Stimulated activated CD8-positive, alpha-beta memory T cell treated with anti-CD3 and anti-CD28 coated beads, Interleukin-7, amount 100 ng/mL, for 4 hours (primary cell): Measurements from ENCODE around the gene TNFAIP1.
A peak's percentile ranks its signal among the peaks of the same experiment; 100 is the strongest.
"Not testable (repeated sequence)": the region's sequence is repeated elsewhere in the genome, so short reads cannot be mapped to it uniquely, and the experiment has no call there.

Source experiments
- DNase-seq, 2 donors: peaks; one replicate each; pipeline ENCODE4 v3.0.0-alpha.2; 2020; ENCODE audit warnings: low read depth in 2 of 2

Gene TNFAIP1

DNA sequence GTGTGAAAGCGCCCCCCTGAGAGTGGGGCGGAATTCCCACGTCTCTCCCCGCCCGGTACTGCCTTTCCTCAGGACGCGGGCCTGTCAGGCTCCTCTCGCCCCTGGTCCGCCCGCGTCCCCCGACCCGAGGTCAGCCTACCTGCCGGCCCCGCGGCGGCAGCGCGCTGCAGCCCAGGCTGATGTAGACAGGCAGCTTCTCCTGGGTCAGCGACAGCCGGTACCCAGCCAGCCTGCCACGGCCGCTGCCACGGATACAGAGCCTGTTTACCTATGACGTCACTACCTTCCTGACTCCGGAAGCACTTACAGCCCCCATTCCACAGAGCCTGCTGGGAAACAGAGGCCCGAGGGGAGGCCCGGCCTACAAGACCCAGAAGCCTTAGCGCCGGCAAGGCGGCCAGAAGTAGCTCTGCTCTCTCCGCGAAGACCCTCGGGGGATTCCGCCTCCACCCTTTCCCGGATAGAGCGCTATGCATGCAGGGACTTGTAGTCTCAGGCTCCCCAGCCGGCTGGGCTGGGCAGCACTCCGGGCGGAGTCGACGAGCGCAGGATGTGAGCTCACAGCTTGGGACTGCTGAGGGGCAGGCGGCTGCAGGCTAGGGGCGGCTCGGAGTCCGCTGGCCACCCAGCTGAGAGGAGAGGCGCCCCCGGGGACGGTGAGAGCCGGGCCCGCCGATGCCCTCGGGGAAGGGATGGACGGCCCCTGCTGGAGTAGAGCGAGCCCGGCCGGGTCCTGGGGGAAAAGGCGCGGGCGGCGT lies at the start of gene TNFAIP1, which contains the start of gene IFT20:
TSS of gene TNFAIP1 (plus strand) at position 561 of the 758 bp plus-strand sequence. CDS start 3,761 bp downstream, outside the sequence.
TSS of gene IFT20 (minus strand) at position 272 of the 758 bp plus-strand sequence. CDS start 3,487 bp downstream, outside the sequence.
- DNase-seq = peak; percentile 97 to 98

DNA sequence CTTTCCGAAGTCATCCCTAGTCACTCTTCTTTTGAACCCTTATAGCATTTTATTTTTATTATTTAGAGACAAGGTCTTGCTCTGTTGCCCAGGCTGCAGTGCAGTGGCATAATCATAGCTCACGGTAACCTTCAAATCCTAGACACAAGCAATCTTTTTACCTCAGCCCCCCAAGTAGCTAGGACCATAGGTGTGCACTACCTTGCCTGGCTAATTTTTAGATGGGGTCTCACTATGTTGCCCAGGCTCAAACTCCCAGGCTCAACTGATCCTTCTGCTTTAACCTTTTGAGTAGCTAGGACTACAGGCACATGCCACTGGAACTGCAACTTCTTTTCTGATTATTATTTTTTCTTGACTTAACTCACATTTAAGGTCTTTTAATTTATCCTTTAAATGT lies 49.6 kb upstream of the TNFAIP1 start:
- no peak for DNase-seq

GRCh38 chr17:28290703-28291102 lies 44.9 kb upstream of the TNFAIP1 start:
- DNase-seq = no peak

DNA sequence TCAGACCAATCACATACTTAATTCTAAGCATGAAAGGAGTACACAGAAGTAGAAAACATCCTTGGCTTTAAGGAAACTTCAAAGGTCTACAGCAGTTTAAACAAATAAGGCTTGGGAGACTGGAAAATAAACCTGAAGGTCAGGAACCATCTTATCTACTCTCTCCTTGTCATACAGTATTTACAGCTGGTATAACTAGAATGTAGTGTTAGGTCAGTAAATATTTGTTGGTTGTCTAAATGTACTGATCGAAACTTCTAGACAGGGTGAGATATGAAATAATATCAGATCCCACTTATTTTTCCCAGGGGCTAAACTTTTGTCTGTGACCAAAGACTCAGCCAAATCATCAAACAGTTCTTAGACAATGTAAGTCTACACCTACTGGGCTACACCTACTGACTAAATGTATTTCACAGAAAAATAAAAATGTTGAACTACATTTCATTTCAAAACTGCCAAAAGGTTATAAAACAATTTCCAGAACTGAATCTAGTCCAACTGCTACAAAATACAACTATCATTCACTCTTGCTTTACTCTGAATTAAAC lies 43.7 kb upstream of the TNFAIP1 start:
- DNase-seq = no peak

GRCh38 chr17:28292878-28293277 lies 42.7 kb upstream of the TNFAIP1 start:
- not testable (repeated sequence) for DNase-seq

DNA sequence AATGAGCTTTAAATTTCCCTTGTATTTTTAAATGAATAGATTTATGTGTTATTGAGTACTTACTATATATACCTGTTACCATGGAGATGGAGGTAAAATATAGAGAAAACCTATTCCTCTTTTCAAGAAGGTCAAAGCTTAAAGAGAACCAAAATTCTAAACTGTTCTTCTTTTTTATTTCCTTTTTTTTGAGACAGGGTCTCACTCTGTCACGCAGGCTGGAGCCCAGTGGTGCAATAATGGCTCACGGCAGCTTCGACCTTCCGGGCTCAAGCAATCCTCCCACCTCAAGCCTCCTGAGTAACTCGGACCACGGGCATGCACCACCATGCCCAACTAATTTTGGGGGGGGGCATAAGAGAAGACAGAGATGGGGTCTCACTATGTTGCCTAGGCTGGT lies 41.6 kb upstream of the TNFAIP1 start:
- no peak for DNase-seq

- no peak for DNase-seq
These were observed 39.6 kb upstream of the TNFAIP1 start for GRCh38 chr17:28295677-28296578.

DNA sequence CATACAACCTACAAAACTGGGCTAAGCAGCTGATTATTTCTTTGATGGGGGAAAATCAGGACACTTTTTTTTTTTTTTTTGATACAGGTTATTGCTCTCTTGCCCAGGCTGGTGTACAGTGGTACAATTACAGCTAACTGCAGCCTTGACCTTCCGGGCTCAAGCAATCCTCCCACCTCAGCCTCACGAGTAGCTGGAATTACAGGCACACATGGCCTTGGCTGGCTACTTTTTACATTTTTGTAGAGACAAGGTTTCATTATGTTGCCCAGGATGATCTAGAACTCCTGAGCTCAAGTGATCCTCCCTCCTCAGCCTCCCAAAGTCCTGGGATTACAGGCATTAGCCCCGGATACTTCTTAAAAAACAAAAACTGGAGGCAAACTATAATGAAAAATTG lies 37.1 kb upstream of the TNFAIP1 start:
- no peak for DNase-seq

GRCh38 chr17:28306954-28307401 lies 28.6 kb upstream of the TNFAIP1 start:
- no peak for DNase-seq

DNA sequence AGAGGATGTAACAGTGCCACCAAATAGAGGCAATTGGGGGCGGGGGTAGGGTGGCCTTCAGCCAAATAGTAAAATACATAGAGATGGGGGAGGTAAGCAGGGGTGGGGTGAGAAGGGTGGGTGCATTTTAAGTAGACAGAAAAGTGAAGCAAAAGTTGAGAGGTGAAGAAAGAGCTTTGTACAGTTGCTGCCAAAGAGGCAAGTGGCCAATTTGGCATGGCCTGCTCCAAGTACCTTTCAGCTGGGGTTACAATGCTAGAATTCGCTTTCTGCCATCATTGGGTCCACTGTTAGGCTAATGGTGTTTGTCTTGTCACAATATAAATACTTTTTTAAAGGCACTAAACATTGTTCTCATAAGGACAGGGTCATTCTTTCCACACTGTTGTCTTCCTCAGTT lies 21.7 kb upstream of the TNFAIP1 start:
- no peak for DNase-seq

DNA sequence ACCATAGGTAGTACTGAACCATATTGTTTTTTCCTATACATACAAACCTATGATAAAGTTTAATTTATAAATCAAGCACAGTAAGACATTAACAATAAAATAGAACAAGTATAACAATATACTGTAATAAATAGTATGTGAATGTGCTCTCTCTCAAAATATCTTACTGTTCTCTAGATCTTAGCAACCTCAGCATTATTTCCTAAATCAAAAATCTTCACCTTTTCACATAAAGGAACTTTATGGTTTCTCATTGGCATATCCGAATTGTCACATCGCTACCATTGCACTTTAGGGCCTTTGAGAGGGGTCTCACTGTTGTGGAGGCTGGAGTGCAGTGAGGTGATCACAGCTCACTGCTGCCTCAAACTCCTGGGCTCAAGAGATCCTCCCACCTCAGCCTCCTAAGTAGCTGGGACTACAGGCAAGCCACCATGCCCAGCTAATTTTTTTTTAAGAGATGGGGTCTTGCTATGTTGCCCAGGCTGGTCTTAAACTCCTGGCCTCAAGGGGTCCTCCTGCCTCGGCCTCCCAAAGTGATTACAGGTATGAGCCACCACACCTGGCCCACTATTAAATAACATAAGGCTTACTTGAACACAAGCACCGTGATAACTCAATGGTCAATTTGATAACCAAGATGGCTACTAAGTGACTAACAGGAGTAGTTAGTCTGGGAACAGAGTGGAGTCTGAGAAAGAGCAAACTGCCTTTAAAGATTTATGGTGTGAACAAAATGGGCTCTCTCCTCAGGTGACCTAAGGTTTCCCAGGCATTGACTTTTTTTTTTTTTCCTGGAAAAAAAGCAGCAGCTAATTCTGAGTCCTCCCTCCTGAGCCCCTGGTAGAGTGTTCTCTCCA lies 19.5 kb upstream of the TNFAIP1 start:
- no peak for DNase-seq

- DNase-seq = no peak
These were observed 18.2 kb upstream of the TNFAIP1 start for GRCh38 chr17:28317099-28317965.

DNA sequence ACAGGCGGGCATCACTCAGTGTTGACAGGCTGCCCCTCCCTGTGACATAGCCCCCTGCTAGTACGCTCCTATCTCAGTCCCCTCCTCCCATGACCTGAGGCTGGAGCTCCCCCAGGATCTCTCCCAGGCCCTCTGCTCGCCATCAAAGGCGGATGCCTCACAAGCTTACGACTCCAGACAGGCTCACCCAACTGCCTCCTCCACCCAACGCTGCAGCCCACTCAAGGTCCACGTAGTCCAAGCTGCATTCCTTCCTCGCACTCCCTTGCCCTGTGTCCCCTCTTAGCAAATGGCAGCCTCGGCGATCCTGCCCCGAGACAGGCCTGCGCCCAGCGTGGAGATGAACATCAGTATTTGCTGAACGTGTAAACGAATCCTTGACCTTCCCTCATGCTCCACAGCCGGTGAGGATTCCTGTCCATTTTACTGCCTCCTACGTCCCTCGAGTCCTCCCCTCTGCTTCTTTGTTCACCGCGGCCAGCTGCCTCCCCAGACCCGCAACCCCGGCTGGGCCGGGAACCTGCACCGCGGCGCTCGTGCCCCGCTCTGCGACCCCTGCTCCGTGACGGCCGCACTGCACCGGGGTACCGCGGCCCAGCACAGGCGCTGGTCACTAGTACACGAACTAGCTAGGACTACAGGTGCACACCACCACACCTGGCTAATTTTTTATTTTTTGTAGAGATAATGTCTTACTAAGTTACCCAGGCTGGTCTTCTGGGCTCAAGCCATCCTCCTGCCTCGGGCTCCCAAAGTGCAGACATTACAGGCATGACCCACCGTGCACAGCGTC lies 17.4 kb upstream of the TNFAIP1 start:
- no peak for DNase-seq

DNA sequence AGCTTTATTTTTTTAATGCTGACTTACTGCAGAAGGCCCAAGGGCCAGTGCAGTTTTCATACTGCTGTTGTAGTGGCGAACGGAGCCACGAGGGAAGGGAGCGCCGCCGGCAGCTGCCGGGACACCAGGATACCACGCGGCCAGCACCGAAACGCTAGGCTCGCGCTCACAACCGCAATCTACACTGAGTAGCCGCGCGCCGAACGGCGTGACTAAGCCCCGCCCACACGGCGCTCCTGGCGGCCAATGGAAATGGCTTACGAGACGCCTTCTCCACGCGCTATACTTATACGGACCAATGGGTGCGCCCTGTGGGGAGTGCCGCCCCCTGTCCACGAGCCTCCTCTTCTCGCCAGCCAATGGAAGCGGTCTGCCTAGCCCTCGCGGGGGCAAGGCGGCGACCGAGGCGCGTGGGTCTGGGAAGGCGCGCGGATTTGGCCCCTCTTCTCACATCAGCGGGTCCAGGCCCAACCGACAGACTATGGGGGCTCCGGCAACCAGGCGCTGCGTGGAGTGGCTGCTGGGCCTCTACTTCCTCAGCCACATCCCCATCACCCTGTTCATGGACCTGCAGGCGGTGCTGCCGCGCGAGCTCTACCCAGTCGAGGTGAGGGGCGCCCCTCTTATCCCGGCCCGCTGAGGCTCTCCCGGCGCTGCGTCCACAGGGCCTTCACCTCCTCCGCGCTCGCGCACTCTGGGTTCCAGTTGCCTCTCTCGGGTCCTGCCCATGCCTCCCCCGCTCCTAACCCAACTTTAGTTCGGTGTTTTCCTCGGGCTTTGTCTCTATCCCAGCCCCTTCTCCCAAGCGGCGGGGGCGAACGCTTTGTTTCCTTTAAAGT lies 16.6 kb upstream of the TNFAIP1 start, which contains the start of gene TMEM97:
TSS of gene TMEM97 (plus strand) at position 442 of the 839 bp plus-strand sequence. CDS start at position 482, 40 bp downstream.
- peak; percentile 92 to 94 for DNase-seq

DNA sequence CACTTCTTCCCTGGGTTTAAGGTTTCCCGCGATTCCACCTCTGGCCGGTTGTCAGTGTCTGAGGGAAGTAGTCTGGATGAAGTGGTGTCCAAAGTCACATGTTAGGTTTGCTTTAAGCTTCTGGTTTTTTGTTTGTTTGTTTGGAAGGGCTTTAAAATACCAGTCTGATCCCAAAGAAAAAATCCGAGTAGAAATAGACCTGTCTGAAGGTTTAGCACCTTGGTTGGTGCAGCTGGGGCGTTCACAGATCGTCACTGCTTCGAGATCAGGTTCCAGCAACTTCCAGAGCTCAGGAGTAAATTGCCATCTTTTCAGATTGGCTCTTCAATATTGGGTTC lies 16.0 kb upstream of the TNFAIP1 start:
- DNase-seq = no peak

- DNase-seq = no peak
These were observed 15.1 kb upstream of the TNFAIP1 start for GRCh38 chr17:28320215-28321061.

- no peak for DNase-seq
These were observed 11.3 kb upstream of the TNFAIP1 start for GRCh38 chr17:28324267-28324745.
